IPS-15b (cell line): Measurements from ENCODE around the gene INHA.

Experiments used
- H3K27me3 ChIP-seq: one replicate; pipeline ENCODE4 v1.6.1; 2013; ENCODE audit warnings: low read length; ENCODE audit not compliant: control insufficient read depth, insufficient read depth
- H3K36me3 ChIP-seq: one replicate; pipeline ENCODE4 v1.6.1; 2013; ENCODE audit warnings: low read length; ENCODE audit not compliant: control insufficient read depth, insufficient read depth
- H3K4me1 ChIP-seq: one replicate; pipeline ENCODE4 v1.6.1; 2013; ENCODE audit warnings: mild to moderate bottlenecking, low read length; ENCODE audit not compliant: control insufficient read depth, insufficient read depth
- H3K4me3 ChIP-seq: one replicate; pipeline ENCODE4 v1.5.1; 2013; ENCODE audit warnings: low read depth, low read length
- H3K9ac ChIP-seq: one replicate; pipeline ENCODE4 v1.6.1; 2013; ENCODE audit warnings: low read depth, mild to moderate bottlenecking, low read length
- H3K9me3 ChIP-seq: one replicate; pipeline ENCODE4 v1.6.1; 2013; ENCODE audit warnings: mild to moderate bottlenecking, low read length; ENCODE audit not compliant: control insufficient read depth, insufficient read depth

The INHA gene

GRCh38 chr2:219563271-219563928, 8.7 kb upstream of the INHA start:
- peaks cover 22% of the 10 kb centered on the region for H3K4me1 ChIP-seq
- H3K27me3 ChIP-seq: no peaks in the 10 kb centered on the region
- H3K9ac ChIP-seq: no peak overlapping the region
- peaks cover 11% of the 10 kb centered on the region for H3K36me3 ChIP-seq
- H3K4me3 ChIP-seq: no peak overlapping the region
- H3K9me3 ChIP-seq: no peaks in the 10 kb centered on the region

- Histone ChIP-seq H3K9me3 (no peaks in the 10 kb centered on the region), H3K9ac (peak overlapping the region; percentile 4), H3K27me3 (peaks cover 13% of the 10 kb centered on the region), H3K4me1 (peaks cover 20% of the 10 kb centered on the region), H3K36me3 (peaks cover 11% of the 10 kb centered on the region), H3K4me3 (peak overlapping the region; percentile 14)
These were observed 6.7 kb upstream of the INHA start for GRCh38 chr2:219565130-219566080.

- H3K4me3 ChIP-seq: no peak overlapping the region
- no peaks in the 10 kb centered on the region for H3K9me3 ChIP-seq
- H3K4me1 ChIP-seq: peaks cover 17% of the 10 kb centered on the region
- H3K36me3 ChIP-seq: peaks cover 11% of the 10 kb centered on the region
- peaks cover 13% of the 10 kb centered on the region for H3K27me3 ChIP-seq
- H3K9ac ChIP-seq: no peak overlapping the region
These were observed 5.5 kb upstream of the INHA start for GRCh38 chr2:219566640-219567039.

GRCh38 chr2:219567131-219567530, 5.0 kb upstream of the INHA start:
- H3K4me1 ChIP-seq: peaks cover 22% of the 10 kb centered on the region
- peaks cover 13% of the 10 kb centered on the region for H3K27me3 ChIP-seq

GRCh38 chr2:219567791-219568361, 4.2 kb upstream of the INHA start:
- H3K4me3 ChIP-seq: no peak overlapping the region
- no peaks in the 10 kb centered on the region for H3K9me3 ChIP-seq
- H3K9ac ChIP-seq: no peak overlapping the region
- peaks cover 22% of the 10 kb centered on the region for H3K4me1 ChIP-seq
- peaks cover 14% of the 10 kb centered on the region for H3K27me3 ChIP-seq
- peaks cover 11% of the 10 kb centered on the region for H3K36me3 ChIP-seq

More at GRCh38 chr2:219567131-219567530, 5.0 kb upstream of the INHA start:
- no peaks in the 10 kb centered on the region for H3K9me3 ChIP-seq
- no peak overlapping the region for H3K9ac ChIP-seq
- H3K4me3 ChIP-seq: no peak overlapping the region
- H3K36me3 ChIP-seq: peaks cover 11% of the 10 kb centered on the region

GRCh38 chr2:219569041-219569440, 3.1 kb upstream of the INHA start:
- Histone ChIP-seq H3K36me3 (peaks cover 11% of the 10 kb centered on the region), H3K4me1 (peaks cover 22% of the 10 kb centered on the region), H3K4me3 (no peak overlapping the region), H3K9ac (no peak overlapping the region), H3K27me3 (peaks cover 16% of the 10 kb centered on the region), H3K9me3 (no peaks in the 10 kb centered on the region)

GRCh38 chr2:219569635-219570034, 2.5 kb upstream of the INHA start:
- H3K9ac ChIP-seq: no peak overlapping the region
- H3K27me3 ChIP-seq: peaks cover 16% of the 10 kb centered on the region
- no peaks in the 10 kb centered on the region for H3K9me3 ChIP-seq

GRCh38 chr2:219570194-219570923, 1.8 kb upstream of the INHA start:
- Histone ChIP-seq H3K36me3 (peaks cover 11% of the 10 kb centered on the region), H3K9me3 (no peaks in the 10 kb centered on the region), H3K27me3 (peaks cover 18% of the 10 kb centered on the region), H3K9ac (peak overlapping the region; percentile 60), H3K4me3 (peak overlapping the region; percentile 49), H3K4me1 (peaks cover 18% of the 10 kb centered on the region)

More at GRCh38 chr2:219569635-219570034, 2.5 kb upstream of the INHA start:
- H3K36me3 ChIP-seq: peaks cover 11% of the 10 kb centered on the region
- H3K4me1 ChIP-seq: peaks cover 22% of the 10 kb centered on the region
- peak overlapping the region; percentile 49 for H3K4me3 ChIP-seq

GRCh38 chr2:219570924-219571310, 1.2 kb upstream of the INHA start:
- Histone ChIP-seq H3K36me3 (peaks cover 11% of the 10 kb centered on the region), H3K9me3 (no peaks in the 10 kb centered on the region), H3K4me3 (peak overlapping the region; percentile 49), H3K4me1 (peaks cover 15% of the 10 kb centered on the region), H3K9ac (peak overlapping the region; percentile 60), H3K27me3 (peaks cover 23% of the 10 kb centered on the region)

GRCh38 chr2:219571311-219572236, 536 bp upstream of the INHA start, which contains the start of gene OBSL1:
Gene OBSL1 (minus strand): TSS chr2:219571539. CDS start chr2:219571232, 307 bp downstream.
- Histone ChIP-seq H3K9ac (peak within 1 kb of the TSS; percentile 60), H3K4me1 (peaks cover 16% of the 10 kb centered on the region), H3K4me3 (peak within 1 kb of the TSS; percentile 49), H3K9me3 (no peaks in the 10 kb centered on the region), H3K36me3 (peaks cover 8% of the 10 kb centered on the region), H3K27me3 (peaks cover 27% of the 10 kb centered on the region)
